OCI-LY1 (cell line): ENCODE data around the gene SLC12A3.

Source experiments
- H2AFZ ChIP-seq: fragments of 200-600 bp; sonication (generic), shearing (Covaris generic); 2 replicates; pipeline ENCODE4 v1.6.0; 2014; ENCODE audit warnings: antibody characterized with exemption, mild to moderate bottlenecking, low read length
- H3F3A ChIP-seq: fragments of 200-600 bp; sonication (generic), shearing (Covaris generic); 2 replicates; pipeline ENCODE4 v1.6.0; 2014; ENCODE audit warnings: mild to moderate bottlenecking, antibody characterized with exemption, low read length, moderate library complexity; ENCODE audit not compliant: insufficient read depth
- H3K27ac ChIP-seq: fragments of 200-600 bp; sonication (generic); 2 replicates; pipeline ENCODE4 v1.5.1; 2014; ENCODE audit warnings: low read length, mixed run types, mild to moderate bottlenecking, low read depth; ENCODE audit not compliant: poor library complexity, severe bottlenecking
- H3K27me3 ChIP-seq: fragments of 200-600 bp; sonication (generic); 2 replicates; pipeline ENCODE4 v1.6.0; 2014; ENCODE audit warnings: antibody characterized with exemption, mild to moderate bottlenecking, low read length, moderate library complexity; ENCODE audit not compliant: insufficient read depth
- H3K36me3 ChIP-seq: fragments of 200-600 bp; sonication (generic); 2 replicates; pipeline ENCODE4 v1.6.1; 2014; ENCODE audit warnings: mild to moderate bottlenecking, antibody characterized with exemption, low read length, moderate library complexity, mixed read lengths; ENCODE audit not compliant: insufficient read depth
- H3K4me1 ChIP-seq: fragments of 200-600 bp; sonication (generic); 2 replicates; pipeline ENCODE4 v1.5.1; 2014; ENCODE audit warnings: mild to moderate bottlenecking, low read length, moderate library complexity; ENCODE audit not compliant: insufficient read depth, severe bottlenecking
- H3K4me2 ChIP-seq: fragments of 200-600 bp; sonication (generic), shearing (Covaris generic); 2 replicates; pipeline ENCODE4 v1.6.1; 2014; ENCODE audit warnings: low read length
- H3K4me3 ChIP-seq: fragments of 200-600 bp; sonication (generic); 2 replicates; pipeline ENCODE4 v1.5.1; 2014; ENCODE audit warnings: low read length, low read depth, mild to moderate bottlenecking, mixed read lengths; ENCODE audit not compliant: poor library complexity, severe bottlenecking
- H3K79me2 ChIP-seq: fragments of 200-600 bp; shearing (Covaris generic); 2 replicates; pipeline ENCODE4 v1.6.1; 2016; ENCODE audit warnings: mixed run types, low read length, mixed read lengths; ENCODE audit not compliant: insufficient read depth
- H3K9ac ChIP-seq: fragments of 200-600 bp; sonication (generic), shearing (Covaris generic); 2 replicates; pipeline ENCODE4 v1.6.1; 2014; ENCODE audit warnings: mild to moderate bottlenecking, low read length, mixed read lengths
- H3K9me2 ChIP-seq: fragments of 200-600 bp; sonication (generic), shearing (Covaris generic); 2 replicates; pipeline ENCODE4 v1.6.1; 2014; ENCODE audit warnings: low read depth, mild to moderate bottlenecking, low read length, mixed read lengths
- H3K9me3 ChIP-seq: fragments of 200-600 bp; shearing (Covaris generic); 2 replicates; pipeline ENCODE4 v1.6.1; 2014; ENCODE audit warnings: low read length, mixed read lengths
- H4K20me1 ChIP-seq: fragments of 200-600 bp; sonication (generic), shearing (Covaris generic); 2 replicates; pipeline ENCODE4 v1.6.0; 2016; ENCODE audit warnings: mild to moderate bottlenecking, low read length; ENCODE audit not compliant: insufficient read depth
- CTCF ChIP-seq: fragments of 200-600 bp; sonication (generic), shearing (Covaris generic); IDR thresholded peaks from 2 replicates; pipeline ENCODE4 v1.5.1; 2017; ENCODE audit warnings: mild to moderate bottlenecking, antibody characterized with exemption, low read length, moderate library complexity, mixed read lengths
- EZH2 ChIP-seq: fragments of 200-600 bp; sonication (generic), shearing (Covaris generic); IDR thresholded peaks from 2 replicates; pipeline ENCODE4 v1.8.0; 2017; ENCODE audit warnings: borderline replicate concordance, mixed run types, mild to moderate bottlenecking, antibody characterized with exemption, low read length, moderate library complexity, mixed read lengths

Gene SLC12A3

DNA sequence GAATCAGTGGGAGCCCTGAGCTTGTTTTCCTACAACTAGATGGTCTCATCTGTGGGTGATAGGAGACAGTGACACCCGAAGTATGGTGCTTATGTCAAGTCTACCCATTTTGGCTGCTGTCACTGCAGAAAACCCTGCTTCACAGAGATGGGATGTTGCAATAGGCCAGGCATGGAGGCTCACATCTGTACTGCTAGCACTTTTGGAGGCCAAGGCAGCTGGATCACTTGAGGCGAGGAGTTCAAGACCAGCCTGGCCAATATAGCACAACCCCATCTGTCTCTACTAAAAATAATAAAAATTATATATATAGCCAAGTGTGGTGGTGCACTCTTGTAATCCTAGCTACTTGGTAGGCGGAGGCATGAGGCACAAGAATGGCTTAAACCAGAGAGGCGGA is 64.6 kb downstream of the SLC12A3 start:
- Histone ChIP-seq H3K27ac (peak overlapping the region; percentile 98), H3K4me1 (peaks cover 49% of the 10 kb centered on the region), H3K4me2 (no peak overlapping the region), H2AFZ (0 out of 2 replicates have a peak overlapping the region, but pooled peaks have one; percentile 53), H3K4me3 (no peak overlapping the region), H3K9ac (no peak overlapping the region; the same call in 1 of the 2 replicates), H3K9me2 (no peaks in the 10 kb centered on the region), H3K79me2 (peaks cover 23% of the 10 kb centered on the region), H3K9me3 (no peaks in the 10 kb centered on the region), H3K36me3 (peaks cover 22% of the 10 kb centered on the region), H3F3A (no peaks in the 10 kb centered on the region), H3K27me3 (no peaks in the 10 kb centered on the region), H4K20me1 (no peaks in the 10 kb centered on the region)
- no peak for TF ChIP-seq EZH2
- TF ChIP-seq CTCF: no peak

- H3K4me3 ChIP-seq: peak overlapping the region; percentile 99
- no peaks in the 10 kb centered on the region for H3F3A ChIP-seq
- no peaks in the 10 kb centered on the region for H4K20me1 ChIP-seq
- no peaks in the 10 kb centered on the region for H3K9me2 ChIP-seq
- no peaks in the 10 kb centered on the region for H3K27me3 ChIP-seq
- TF ChIP-seq CTCF (no peak), EZH2 (no peak)
- peak overlapping the region; percentile 62 for H3K4me2 ChIP-seq
- peak overlapping the region; percentile 73 for H3K9ac ChIP-seq
- H2AFZ ChIP-seq: 0 out of 2 replicates have a peak overlapping the region, but pooled peaks have one; percentile 35
- H3K36me3 ChIP-seq: peaks cover 32% of the 10 kb centered on the region
- peaks cover 33% of the 10 kb centered on the region for H3K79me2 ChIP-seq
- H3K27ac ChIP-seq: peak overlapping the region; percentile 98
- H3K4me1 ChIP-seq: peaks cover 60% of the 10 kb centered on the region
- H3K9me3 ChIP-seq: no peaks in the 10 kb centered on the region
These were observed 65.7 kb downstream of the SLC12A3 start for GRCh38 chr16:56930486-56931270.

DNA sequence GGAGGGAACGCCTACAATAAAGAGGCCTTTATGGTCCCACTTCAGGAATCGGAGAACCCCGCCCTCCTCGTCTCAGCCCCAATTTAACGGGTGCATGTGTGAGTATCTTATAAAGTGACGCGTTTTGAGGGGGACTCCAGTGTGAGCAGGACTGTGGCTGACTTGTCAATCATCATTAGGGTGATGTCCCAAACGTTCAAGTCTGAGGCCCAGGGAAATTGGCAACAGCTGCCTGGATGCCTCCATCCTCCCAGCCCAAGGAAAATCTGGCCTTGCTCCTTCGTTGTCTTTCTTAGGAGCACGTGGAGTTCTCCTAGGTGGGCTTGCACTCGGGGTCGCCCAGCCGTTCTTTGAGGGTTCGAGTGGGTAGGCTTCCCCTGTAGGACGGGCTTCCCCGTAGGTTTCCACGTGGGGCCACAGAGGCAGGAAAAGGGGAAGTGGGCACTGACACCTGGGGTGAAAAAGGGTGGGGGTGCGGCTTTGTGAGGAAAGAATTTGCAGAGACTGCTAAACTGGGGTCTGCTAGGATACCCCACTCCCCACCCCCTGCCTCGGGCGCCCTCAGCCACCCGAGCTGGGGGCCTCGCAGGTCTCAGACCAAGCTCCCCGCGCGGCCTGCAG is 66.4 kb downstream of the SLC12A3 start:
- Histone ChIP-seq H3K27me3 (no peaks in the 10 kb centered on the region), H3K4me2 (peak overlapping the region; percentile 62), H3K4me1 (peaks cover 67% of the 10 kb centered on the region), H3K79me2 (peaks cover 35% of the 10 kb centered on the region), H3K9ac (peak overlapping the region; percentile 73), H3K9me2 (no peaks in the 10 kb centered on the region), H3K9me3 (no peaks in the 10 kb centered on the region), H3K36me3 (peaks cover 39% of the 10 kb centered on the region), H3K27ac (peak overlapping the region; percentile 98), H2AFZ (no peak overlapping the region), H3K4me3 (peak overlapping the region; percentile 99), H3F3A (no peaks in the 10 kb centered on the region), H4K20me1 (no peaks in the 10 kb centered on the region)
- TF ChIP-seq CTCF: no peak
- no peak for TF ChIP-seq EZH2
